ENCODE results near the gene RGS7.
"Not testable (repeated sequence)": the region's sequence is repeated elsewhere in the genome, so short reads cannot be mapped to it uniquely, and the experiment has no call there.

Gene RGS7

GRCh38 chr1:240991230-240991629 is 365.8 kb downstream of the RGS7 start:
- FAIRE-seq: no peak
- no peak for DNase-seq (ENCODE audit: low spot score)

DNA sequence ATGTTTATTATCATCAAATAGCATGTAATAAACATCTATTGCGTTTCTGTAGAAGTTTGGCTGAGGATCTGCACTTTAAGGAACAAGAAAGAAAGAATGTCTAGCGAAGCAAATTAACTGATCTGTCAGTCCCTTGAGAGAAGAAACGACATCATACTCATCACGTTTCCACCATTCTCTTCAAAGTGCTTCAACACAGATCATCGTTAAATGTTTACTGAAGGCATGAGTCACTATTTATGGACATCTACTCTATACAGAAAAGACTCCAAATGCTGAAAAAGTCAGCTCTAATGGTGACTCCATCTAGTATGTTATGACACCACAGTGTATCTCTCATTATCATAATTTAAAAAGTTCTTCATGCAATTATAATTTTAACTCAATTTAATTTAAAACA is 369.1 kb downstream of the RGS7 start:
- no peak for FAIRE-seq
- peak; percentile 8 for DNase-seq (ENCODE audit: low spot score)

DNA sequence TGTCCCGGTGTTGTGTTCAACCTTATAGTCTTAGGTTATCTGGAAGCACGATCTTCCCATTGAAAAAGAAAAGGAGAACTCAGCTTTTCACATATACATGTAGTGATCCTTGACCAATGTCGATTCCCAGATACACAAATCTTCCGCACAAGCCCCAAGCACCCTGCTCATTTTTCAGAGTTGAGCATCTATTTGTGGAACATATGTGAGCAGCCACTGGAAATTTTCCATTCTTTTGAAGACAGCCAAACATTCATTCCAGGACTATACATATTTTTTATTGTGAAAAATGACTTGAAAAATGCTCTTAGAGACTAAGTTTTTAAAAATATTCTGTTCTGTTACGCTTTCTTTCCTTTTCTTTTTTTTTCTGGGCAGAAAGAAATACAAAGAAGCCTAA is 371.9 kb downstream of the RGS7 start:
- FAIRE-seq: no peak
- no peak for DNase-seq (ENCODE audit: low spot score)

GRCh38 chr1:240980342-240980741 is 376.7 kb downstream of the RGS7 start:
- FAIRE-seq (no peak), DNase-seq (ENCODE audit: low spot score) (no peak)

DNA sequence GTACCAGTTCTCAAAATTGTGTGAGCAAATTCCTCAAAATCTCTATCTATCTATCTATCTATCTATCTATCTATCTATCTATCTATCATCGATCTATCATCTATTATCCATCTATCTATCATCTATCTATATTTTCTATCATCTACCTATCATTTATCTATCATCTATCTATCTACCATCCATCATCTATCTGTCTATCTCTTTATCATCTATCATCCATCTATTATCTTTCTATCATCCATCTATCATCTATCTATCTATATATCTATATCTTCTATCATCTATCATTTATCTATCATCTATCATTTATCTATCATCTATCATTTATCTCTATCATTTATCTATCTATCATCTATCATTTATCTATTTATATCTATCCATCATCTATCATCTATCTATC is 380.3 kb downstream of the RGS7 start:
- DNase-seq (ENCODE audit: low spot score) (no peak), FAIRE-seq (no peak)

GRCh38 chr1:240973875-240974274 is 383.1 kb downstream of the RGS7 start:
- FAIRE-seq: no peak
- DNase-seq (ENCODE audit: low spot score): no peak

GRCh38 chr1:240972059-240972458 is 384.9 kb downstream of the RGS7 start:
- not testable (repeated sequence) for FAIRE-seq; DNase-seq (ENCODE audit: low spot score)

- FAIRE-seq: no peak
- DNase-seq (ENCODE audit: low spot score): no peak
These were observed 386.8 kb downstream of the RGS7 start for GRCh38 chr1:240970253-240970652.

- no peak for FAIRE-seq
- no peak for DNase-seq (ENCODE audit: low spot score)
These were observed 388.1 kb downstream of the RGS7 start for GRCh38 chr1:240968864-240969263.

DNA sequence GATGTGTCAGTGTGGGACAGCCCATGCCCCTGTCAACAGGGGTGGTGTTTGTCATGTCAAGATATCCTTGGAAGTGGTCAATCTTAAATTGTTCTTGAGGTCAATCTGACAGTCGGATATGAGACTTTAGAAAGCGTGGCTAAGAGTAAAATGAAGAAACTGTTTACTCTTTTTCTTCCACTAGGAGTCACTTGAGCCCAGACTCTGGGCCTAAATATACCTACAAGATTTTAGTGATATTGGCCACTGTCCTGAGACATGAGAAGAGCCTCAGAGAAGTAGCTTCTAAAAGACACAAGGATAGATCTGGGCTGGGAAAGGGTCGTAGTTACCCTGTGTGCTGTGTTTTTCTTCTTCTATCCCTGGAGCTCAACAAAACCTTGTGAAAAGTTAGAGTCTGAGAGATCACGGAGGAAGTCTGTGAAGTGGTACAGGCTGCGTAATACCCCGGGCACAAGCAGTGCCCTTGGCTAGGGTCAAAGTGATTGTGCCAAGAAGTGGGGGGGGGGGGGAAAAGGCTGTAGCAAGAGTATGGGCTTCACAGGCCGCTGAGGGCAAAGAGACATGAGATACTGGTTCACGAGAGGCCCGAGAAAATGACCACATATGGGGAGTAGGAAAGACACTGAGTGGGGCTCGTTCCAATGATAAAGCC is 389.8 kb downstream of the RGS7 start:
- FAIRE-seq: no peak
- DNase-seq (ENCODE audit: low spot score): peak; percentile 11

DNA sequence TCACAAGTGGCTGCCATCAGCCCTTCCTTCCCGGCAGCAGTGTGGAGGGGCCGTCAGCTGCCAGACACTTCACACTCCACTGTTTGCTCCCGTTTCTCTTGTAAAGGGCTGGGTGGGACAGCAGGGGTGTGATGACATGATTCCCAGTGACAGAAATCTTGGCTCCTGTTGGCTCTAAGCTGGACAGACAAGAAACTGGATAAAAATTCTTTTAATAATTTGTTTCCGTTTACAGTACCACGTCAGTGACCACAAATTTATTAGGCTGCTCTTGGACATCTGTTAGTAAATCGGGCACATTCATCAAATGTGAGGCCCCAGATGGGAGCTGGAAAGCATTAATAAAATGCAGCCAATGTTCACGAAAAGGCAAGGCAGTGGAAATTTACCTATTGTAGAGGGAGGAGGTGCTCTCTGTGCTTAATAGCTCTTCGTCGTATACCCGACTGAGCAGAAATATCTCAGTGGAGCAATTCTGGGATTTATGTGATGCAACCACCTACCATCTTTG is 391.4 kb downstream of the RGS7 start:
- FAIRE-seq (no peak), DNase-seq (ENCODE audit: low spot score) (peak; percentile 9)

GRCh38 chr1:240962086-240962485 is 394.9 kb downstream of the RGS7 start:
- FAIRE-seq (no peak), DNase-seq (ENCODE audit: low spot score) (no peak)

DNA sequence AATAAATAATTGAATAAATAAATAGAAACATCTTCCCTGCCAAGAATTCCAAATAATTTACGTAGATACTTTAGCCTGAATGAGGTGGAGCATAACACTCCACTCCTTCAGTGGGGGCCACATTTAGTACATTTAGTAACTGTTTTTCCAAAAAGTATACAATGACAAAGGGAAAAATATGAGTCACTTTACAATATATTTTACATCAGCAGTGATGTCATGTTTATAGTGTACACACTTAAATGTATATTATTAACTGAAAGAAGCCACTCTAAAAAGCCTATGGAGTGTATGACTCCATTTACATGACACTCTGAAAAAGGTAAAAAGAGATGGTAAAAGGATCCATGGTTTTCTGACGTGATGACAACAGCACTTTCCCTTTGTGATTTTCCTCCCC is 400.6 kb downstream of the RGS7 start:
- no peak for FAIRE-seq
- no peak for DNase-seq (ENCODE audit: low spot score)

DNA sequence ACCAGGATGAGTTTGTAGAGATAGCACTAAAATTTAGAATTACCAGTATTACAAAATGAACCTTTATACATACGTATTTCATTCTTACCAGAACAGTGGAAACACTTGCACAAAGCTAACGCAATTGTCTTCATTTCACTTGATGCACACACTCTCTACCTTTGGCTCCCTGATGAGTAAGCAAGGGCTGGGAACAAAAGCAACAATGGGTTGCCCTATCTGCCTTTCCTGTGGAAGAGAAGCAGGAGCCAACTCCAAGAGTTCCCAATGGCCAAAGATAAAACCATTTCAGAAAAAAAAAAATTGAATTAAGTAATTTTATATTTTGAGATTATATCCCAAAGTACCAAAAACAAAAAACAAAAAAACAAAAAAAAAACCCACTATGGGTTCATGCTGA is 401.0 kb downstream of the RGS7 start:
- no peak for DNase-seq (ENCODE audit: low spot score)
- FAIRE-seq: no peak

GRCh38 chr1:240947438-240948224 is 409.4 kb downstream of the RGS7 start:
- FAIRE-seq (no peak), DNase-seq (ENCODE audit: low spot score) (no peak)

- peak; percentile 47 for DNase-seq (ENCODE audit: low spot score)
These were observed 410.1 kb downstream of the RGS7 start for GRCh38 chr1:240946926-240947325.

DNA sequence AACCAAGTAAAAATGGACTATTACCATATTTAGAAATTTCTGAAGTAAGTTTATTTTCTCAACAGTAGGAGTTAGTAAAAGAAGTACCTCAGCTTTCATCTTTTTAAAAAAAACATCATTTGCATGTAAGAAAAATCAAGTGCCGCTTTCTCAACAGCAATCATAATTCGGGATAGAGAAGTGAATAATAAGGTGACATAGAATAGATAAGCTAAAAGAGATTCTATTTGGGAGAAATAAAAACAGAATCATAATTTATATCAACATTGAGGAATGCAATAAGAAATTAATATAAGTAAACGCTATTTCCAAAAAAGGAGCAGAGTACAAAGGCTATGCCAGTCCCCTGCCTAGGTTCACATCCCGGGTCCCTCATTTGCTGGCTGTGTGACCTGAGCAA is 414.1 kb downstream of the RGS7 start:
- FAIRE-seq: no peak
- no peak for DNase-seq (ENCODE audit: low spot score)

More at GRCh38 chr1:240946926-240947325, 410.1 kb downstream of the RGS7 start:
- no peak for FAIRE-seq

- DNase-seq (ENCODE audit: low spot score): no peak
- FAIRE-seq: no peak
These were observed 415.2 kb downstream of the RGS7 start for GRCh38 chr1:240941701-240942370.

- FAIRE-seq: no peak
- no peak for DNase-seq (ENCODE audit: low spot score)
These were observed 419.9 kb downstream of the RGS7 start for GRCh38 chr1:240936911-240937668.

DNA sequence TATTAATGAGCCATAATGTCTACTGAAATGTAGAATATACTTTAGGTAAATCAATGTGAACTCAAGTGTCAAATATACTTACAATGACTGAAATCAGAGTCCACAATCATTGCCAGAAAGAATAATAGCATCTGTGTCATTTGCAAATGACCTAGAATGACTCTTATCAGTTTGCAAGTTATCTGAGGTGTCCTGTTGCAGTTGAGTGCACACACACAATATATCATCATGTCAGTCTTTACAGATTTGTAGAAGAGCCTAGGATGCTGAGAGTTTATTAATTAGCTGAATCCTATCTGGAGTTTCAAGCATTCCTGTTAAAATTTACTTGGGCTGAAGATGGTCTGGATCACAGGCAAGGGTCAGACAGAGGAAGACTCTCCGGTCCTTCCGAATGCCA is 421.1 kb downstream of the RGS7 start:
- FAIRE-seq (no peak), DNase-seq (ENCODE audit: low spot score) (no peak)

GRCh38 chr1:240931031-240931430 is 426.0 kb downstream of the RGS7 start:
- DNase-seq (ENCODE audit: low spot score): no peak
- no peak for FAIRE-seq
